HG02981 (cell line): Measurements from ENCODE around the gene LIG4.
"Not testable (repeated sequence)": the region's sequence is repeated elsewhere in the genome, so short reads cannot be mapped to it uniquely, and the experiment has no call there.

Experiments used
- ATAC-seq: cut with Tn5 transposase; IDR thresholded peaks from one replicate; pipeline ENCODE4 v1.9.1; 2021; ENCODE audit warnings: mild to moderate bottlenecking, moderate library complexity; ENCODE audit not compliant: unreplicated experiment

LIG4 gene

DNA sequence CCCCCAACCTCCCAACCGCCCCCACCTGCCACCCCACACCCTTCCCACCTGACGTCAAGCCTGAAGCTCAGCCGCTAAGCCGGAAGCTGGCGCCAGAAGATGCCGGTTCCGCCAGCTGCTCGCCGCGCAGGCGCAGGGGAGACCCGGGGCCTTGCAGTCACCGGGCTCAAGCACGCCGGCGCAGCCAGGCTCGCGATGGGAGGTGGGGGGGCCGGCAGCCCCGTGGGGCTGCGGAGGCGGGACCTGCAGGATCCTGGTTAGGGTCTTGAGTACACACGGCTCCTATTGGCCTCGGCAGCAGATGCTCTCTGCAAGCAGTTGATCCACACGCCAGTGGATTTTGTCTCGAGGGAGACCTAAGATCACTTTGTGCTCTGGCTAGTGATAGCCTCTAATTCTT, at the start of gene LIG4:
Gene LIG4 (minus strand): TSS at position 101 of the 400 bp plus-strand sequence. CDS start 4,268 bp downstream, outside the sequence.
- ATAC-seq = peak; percentile 69

DNA sequence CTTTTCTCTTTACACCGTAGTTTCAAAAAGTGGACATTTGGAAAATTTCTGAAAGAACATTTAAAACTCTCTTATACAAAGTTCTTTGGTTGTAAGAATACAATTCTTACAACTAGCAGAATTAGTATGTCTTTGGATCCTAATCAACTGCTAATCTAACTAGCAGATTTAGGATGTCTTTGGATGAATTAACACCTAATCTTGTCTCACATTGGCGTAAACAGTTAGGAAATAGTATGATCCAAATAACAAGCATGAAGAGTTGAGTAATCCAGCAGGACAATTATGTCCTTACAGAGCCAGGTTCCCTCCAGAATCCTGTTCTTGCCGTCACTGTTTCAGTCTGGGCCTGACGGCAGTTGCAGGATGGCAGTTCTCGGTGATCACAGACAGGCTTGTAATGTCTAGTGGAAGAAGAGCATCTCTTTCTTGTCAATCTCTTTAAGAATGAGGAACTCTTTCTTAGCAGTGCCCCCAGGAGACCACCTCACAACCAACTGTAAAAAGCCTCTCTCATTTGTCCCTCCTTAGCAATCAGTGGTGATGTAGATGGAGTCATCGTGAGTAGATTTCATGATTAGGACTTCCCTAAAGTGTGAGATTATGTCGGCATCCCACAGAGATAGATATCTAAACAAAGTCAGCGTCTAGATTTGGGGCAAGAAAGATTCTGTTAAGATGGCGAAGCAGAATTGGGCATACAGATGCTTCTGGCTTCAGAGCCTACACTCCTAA, 48.5 kb upstream of the LIG4 start:
- no peak for ATAC-seq

DNA sequence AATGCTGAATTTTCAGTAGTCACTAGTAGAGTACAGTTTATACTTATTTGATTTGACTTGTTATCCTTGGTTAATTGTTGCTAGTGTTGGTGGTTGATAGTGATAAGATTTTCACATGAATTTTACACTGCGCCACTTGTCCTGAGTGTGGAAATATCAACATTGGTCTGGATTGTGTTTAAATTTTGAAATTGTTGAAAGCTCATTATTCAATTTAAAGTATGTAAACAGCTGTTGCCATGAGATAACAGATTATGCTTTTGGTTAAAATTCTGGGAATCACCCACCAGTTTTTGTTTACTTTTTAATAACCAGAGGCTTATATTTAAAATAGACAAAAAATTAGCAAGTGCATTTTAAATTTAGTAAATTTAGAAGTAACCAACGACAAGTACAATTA, 41.9 kb upstream of the LIG4 start:
- ATAC-seq = no peak

DNA sequence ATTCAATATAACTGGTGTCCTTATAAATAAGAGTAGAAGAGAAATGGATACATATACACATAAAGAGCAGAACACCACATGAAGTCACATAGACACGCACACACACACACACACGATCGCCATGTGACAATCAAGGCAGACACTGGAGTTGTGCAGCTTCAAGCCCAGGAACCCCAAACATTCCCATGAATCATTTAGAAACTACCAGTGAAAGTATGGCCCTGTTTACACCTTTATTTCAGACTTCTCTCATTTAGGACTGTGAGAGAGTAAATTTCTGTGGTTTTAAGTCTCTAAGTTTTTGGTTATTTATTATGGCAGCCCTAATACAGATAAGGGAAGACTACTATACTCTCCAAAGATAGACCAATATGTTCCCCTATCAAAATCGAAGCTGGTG, 33.8 kb upstream of the LIG4 start:
- no peak for ATAC-seq

DNA sequence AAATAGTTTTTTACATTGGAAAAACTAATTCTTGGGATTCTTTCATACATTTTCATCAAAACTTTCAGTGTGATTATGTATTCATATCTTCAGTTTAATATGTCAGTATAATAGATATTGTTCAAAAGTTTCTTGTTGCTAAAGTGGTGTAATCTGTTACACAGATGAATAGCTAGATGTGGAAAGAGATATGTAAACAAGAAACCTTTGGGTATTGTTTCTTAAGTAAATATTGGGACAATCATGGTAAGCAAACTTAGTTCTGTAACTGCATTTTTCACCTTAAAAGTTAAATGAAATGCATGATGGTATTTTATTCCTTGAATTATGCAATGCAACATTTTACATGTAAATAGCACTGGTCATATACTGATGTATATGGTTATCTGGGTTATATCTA, 15.0 kb upstream of the LIG4 start:
- ATAC-seq = no peak

DNA sequence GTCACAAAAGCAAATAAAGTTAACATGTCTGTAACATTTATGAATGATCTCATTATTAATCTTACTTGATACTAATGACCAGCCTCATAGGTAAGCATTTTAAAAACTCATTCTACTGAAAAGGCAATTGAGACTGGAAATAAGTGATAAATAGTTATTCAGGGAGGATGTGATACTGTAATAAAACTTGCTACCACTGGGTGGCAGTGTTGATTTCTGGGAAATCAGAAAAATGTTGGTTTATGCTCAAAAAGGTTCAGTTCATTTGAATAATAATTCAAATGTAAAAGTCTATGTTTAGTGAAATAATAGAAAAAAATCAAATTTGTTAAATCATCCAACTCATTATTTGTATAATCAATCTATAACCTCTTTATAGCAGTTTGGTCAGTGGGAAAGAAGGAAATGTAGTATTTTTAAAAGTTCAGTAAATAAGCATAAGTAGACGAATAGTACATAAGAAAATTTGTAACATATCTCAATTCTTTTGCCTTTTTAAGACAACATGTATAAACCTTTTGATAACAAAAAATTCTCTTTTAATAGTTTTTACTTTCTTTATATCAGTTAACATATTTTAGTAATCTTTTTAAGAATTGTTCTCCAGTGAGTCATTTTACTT, 12.4 kb upstream of the LIG4 start:
- ATAC-seq = no peak

DNA sequence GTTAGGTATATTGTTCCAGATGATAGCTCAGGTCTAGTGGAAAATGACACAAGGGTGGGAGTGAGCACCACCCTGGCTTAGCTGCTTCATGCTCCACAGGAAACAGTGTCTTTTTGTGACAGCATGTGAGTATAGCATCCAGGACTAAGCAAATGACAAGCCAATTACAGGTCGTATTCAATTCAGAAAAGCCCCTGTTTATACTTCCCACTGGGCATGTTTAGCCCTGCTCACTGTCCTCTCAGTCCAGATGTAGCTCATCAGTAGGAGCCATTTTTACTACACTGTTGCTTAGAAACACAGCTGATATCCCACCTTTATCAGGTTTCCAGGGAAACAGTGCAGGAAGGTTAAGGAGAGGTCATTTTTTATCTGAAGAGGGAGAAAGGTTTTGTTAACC, 10.8 kb upstream of the LIG4 start:
- ATAC-seq = peak; percentile 26

DNA sequence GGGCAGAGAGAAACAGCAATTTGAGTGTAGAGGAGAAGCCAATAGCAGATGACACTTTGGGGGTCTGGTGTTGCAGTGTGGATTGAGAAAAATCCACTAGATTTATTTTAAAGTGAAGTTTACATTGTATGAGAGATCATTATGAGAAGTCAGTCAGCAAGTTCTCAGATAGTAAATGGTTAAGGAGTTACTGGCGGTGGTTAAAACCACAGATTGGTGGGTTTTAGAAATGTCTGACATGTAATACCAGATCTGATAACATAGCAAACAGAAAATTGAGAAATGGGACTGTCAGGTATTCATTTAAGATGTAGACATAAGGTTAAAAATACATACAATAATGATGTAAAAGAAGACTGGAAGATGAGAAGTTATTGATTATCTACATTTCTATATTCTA, 10.1 kb upstream of the LIG4 start:
- peak; percentile 68 for ATAC-seq

DNA sequence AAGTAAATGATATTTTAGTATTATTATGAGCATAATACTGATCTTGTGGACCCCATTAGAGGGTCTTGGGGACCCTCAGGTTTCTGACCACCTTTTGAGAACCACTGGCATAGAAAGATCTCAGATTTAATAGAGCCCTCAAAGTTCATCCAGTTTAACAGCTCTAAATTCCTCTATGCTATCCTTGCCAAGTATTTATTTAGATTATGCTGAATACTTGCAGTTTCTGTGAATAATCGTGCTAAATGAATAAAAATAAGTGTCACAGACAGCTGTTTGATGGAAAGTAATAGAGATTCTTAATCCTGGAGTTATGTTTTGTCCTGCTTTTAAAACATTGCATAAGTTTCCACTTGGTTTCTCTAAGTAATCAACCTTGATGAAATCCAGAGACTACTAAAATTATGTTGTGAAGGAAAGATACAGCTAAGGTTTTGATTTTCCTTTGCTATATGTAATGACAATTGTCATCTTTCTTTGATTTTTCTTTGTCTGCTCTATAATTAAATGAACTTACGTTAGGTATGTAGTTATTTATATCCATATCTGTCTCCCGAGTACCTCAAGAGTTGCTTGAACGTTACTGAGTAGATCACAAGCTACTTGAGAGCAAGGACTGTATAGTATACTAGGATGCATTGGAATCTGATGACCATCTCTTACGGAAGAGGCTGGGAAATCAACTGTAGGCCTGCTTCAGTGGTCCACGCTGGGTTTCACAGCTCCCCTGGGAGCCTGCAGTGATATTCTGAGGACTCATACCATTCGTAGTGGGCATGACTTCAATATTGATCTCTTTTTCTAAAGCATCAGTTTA, 8.6 kb upstream of the LIG4 start:
- ATAC-seq = no peak

DNA sequence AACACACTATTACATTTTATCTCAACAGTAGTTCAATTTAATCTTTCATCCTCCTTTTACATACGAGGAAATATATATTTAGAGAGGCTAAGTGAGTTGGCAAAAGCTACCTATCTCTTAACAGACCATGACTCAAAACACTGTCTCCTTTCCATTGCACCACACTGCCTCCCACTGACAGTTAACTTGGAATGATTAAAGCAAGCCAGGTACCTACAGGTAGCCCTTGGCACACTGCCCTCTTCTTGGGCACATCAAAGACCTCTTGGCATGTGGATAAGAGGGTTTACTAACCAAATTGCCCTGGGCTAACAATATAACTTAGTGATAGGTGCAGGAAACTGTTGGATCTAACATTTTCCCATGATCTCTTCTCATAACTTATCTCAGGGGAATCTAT, 4.7 kb upstream of the LIG4 start:
- no peak for ATAC-seq

DNA sequence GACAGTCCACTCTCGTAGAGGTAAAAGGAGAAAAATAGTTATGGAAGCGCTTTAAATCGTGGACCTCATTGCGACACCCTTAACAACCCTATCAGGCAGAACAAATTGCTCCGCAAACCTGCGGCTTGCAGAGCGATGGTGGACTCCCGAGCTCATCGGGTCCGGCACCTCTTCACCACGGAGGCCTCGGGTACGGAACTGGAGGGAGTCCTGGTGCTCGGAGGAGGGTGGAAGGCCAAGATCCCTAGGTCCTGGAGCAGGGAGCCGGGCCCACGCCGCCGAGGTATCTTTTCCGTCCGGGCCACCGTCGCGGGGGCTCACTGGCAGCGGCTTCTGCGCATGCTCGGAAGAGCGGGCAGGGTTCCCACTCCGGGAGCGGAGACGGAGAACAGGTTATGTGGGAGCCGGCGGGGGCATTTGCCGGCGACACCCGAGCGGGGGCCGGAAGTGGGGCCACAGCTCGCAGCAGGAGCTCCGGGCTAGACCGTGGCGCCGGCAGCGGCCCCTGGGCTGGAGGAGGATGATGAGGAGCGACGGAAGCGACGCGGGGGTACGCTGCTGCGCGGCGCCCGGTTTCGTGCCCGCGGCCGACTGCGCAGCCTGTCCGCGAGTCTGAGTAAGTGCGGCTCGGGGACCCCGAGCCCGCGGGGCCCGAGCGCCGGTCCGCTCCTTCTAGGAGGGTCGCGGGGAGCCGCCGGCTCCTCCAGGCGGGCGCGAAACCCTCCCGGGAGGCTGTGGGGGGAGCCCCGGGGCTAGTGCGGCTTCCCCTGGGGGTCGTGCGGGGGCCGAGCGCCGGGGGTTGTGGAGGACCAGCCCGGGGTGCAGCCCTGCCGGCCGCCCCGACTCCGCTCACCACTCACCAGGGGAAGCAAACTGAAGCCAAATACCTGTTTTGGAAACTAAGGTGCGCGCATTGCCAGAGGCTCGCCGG, 3.0 kb upstream of the LIG4 start, which contains the start of gene ABHD13:
Gene ABHD13 (plus strand): TSS at position 349 of the 931 bp plus-strand sequence. CDS start 10,827 bp downstream, outside the sequence.
- ATAC-seq = peak; percentile 80

DNA sequence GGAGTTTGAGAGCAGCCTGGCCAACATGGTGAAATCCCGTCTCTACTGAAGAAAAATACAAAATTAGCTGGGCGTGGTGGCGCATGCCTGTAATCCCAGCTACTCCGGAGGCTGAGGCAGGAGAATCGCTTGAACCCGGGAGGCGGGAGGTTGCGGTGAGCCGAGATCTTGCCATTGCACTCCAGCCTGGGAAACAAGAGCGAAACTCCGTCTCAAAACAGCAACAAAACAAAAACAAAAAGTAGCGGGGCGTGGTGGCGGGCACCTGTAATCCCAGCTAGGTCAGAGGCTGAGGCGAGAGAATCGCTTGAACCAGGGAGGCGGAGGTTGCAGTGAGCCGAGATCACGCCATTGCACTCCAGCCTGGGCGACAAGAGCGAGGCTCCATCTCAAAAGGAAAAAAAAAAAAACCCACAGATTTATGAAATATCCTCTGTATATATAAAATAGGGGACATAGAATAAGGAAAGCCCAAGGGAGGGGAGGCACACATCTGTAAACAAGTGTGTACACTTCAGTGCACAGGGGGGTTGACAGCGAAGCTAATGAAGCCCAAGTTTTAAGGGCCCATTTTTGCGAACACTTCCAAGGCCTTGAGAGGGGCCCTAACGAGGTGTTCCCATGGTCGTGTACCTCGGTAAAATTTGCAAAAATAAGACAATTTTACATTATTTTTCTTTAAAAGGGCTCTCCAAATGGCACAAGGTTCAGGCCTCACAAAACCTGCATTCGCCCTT, 2.1 kb upstream of the LIG4 start:
- ATAC-seq = not testable (repeated sequence)

DNA sequence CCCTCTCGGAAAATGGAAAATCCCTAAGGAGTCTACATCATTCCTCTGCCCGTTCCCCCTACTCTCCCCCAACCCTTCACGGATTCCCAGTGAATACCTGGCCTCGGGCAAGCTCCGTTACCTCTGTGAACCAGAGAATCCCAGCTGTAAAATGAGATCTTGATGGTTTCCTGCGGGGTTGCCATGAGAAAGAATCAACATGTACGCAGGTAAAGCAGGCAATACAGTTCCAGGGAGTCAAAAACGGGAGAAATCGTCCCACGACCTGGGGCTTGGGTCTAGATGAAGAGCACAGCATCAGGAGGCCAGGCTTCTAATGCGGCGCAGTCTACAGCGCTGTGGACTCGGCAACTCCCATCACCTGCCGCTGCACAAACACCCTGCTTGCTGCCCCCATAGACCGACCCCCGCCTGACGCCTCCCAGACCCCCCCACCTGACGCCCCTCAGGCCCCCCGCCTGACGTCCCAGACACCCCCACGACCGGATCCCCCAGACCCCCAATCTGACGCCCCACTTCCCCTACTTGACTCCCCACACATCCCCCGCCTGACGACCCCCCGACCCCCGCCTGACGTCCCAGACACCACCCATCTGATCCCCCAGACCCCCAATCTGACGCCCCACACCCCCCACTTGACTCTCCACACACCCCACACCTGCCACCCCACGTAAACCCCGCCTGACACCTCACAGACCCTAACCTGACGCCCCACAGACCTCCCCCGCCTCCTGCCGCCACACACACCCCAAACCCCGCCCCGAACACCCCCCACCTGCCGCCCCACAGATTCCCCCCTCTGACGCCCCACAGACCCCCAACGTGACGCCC, 680 bp downstream of the LIG4 start:
- no peak for ATAC-seq

DNA sequence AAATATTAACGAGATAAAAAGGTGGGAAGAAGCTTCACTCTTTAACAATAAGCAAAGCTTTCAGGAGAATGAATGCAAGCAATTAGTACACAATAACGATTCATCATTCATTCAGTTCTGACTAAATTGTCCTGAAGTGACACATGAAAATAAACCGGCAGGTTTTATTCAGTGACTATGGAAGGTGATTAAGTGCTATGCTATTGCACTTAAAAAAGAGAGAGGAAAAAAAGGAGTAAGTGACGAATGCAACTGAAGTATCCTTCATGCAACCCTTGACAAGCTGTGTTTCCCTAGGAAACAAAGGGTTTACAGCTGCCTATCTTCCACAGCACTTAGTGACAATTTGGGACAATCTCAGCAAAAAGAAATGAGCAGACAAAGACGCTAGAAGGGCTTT, 1.4 kb downstream of the LIG4 start:
- no peak for ATAC-seq

DNA sequence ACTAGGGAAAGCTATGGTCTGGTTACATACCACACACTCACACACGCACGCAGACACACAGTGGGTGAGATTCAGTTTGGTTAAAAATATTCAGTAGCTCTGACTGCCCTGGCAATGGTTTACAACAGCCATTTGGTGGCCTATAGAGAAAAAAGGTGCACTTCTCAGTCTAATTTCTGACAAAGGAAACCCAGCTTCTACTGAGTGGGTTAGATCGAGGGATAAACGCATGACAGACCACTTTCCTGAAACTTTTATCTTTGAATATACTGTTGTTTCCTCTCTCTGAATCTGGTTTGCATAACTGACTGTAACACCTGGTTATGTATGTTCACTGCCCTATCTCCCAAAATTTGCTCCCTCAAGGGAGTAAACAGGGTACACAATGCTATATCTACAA, 2.5 kb downstream of the LIG4 start:
- ATAC-seq = peak; percentile 27

DNA sequence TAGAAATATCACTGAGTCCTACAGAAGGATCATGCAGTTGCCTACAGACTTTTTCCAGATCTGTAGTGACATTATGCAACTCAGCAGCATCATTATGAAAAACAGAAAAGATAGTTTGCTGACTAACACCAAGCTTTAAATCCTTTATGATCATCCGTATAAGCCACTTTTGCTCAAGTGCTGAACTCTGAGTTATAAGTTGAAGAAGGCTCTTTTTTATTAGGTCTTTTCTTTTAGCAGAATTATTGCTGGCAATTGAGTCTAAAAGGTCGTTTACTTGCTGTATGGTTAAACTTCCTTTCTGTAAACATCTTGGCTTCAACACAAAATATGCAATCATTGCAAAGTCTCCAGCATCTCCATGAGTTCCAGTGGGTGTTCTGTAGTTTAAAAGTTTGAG, 4.8 kb downstream of the LIG4 start:
- ATAC-seq = no peak

DNA sequence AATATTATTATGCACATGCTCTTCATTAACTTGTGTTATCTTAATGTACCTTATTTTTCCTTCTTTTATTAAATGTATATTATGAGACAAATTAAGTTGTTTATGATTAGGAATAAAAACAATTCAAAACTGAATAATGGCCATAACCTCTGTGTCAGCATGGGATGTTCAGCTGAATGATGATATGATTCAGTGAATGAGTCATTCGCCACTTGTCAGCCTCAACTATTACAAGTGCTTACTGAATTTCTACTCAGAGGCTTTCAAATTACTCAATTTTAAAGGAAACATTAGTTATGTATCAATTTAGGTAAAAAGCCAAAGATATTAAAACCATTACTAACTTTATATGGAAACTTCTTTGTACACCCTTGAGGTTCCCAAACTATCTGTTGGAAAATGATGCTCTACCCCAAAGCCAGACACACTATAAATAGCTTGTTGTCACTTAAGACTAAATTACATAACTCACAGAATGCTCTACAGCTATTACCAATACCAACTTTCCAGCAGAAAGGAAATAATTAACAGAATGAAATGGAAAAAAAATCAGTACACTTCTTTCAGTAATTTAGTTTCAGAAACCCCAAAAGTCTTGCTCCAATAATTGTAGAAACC, 14.4 kb downstream of the LIG4 start:
- ATAC-seq = no peak

DNA sequence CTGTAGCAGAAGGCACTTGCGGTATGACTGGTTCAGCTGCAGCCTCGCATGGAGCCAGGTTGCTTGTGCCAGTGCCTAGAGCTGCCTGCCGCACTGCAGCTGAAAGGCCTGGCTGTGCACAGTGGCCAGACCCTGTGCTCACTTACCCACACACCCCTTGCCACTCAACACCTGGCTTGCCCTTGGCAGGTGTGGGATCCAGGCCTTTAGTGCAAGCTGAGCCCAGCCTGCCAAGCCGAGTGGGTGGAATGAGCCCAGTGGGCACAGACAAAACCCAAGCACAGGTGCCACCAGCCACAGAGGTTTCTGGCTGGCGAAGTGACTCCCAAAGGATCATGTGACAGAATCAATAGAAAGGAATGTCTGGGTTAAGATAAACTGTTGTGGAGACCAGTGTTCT, 19.5 kb downstream of the LIG4 start:
- no peak for ATAC-seq

DNA sequence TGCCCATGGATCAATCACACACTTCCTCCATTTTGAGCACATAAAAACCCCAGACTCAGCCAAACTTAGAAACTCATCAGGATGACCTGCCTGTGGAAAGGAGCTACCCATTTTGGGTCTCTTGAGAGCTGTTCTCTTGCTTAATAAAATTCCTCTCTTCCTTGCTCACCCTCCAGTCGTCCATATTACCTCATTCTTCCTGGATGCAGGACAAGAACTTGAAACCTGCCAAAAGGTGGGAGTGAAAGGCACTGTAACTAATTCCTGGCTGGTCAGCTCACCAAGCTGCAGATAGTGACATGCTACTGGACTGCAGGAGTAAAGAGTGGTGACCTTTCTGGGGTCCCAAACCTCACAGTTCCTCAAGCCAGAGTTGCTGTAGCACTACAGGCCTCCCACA, 20.2 kb downstream of the LIG4 start:
- ATAC-seq = no peak
